GM18870 (cell line): ENCODE data around the gene POTEJ.
"Not testable (repeated sequence)": the region's sequence is repeated elsewhere in the genome, so short reads cannot be mapped to it uniquely, and the experiment has no call there.

Experiments
- ATAC-seq: cut with Tn5 transposase; IDR thresholded peaks from one replicate; pipeline ENCODE4 v1.9.1; 2021; ENCODE audit warnings: moderate library complexity; ENCODE audit not compliant: unreplicated experiment

POTEJ gene

GRCh38 chr2:130611140-130611539, at the start of gene POTEJ:
POTEJ (plus strand) TSS chr2:130611440; CDS start chr2:130611533, 93 bp downstream.
- ATAC-seq, result not testable (repeated sequence)

GRCh38 chr2:130566165-130566564, 45.1 kb upstream of the POTEJ start:
- not testable (repeated sequence) for ATAC-seq

- ATAC-seq, result not testable (repeated sequence)
Measured at GRCh38 chr2:130571929-130572328, 39.3 kb upstream of the POTEJ start.

- not testable (repeated sequence) for ATAC-seq
Measured at GRCh38 chr2:130574230-130574629, 37.0 kb upstream of the POTEJ start.

- ATAC-seq, result not testable (repeated sequence)
Measured at GRCh38 chr2:130576209-130576784, 34.9 kb upstream of the POTEJ start.

GRCh38 chr2:130577559-130577958, 33.7 kb upstream of the POTEJ start:
- ATAC-seq, result not testable (repeated sequence)

- ATAC-seq, result not testable (repeated sequence)
Measured at GRCh38 chr2:130579121-130579520, 32.1 kb upstream of the POTEJ start.

- ATAC-seq, result not testable (repeated sequence)
Measured at GRCh38 chr2:130581491-130581890, 29.7 kb upstream of the POTEJ start.

GRCh38 chr2:130582970-130583369, 28.3 kb upstream of the POTEJ start:
- ATAC-seq, result not testable (repeated sequence)

GRCh38 chr2:130583582-130583981, 27.7 kb upstream of the POTEJ start:
- ATAC-seq, result not testable (repeated sequence)

GRCh38 chr2:130584726-130585125, 26.5 kb upstream of the POTEJ start:
- not testable (repeated sequence) for ATAC-seq

- peak; percentile 86 for ATAC-seq
Measured at GRCh38 chr2:130588688-130589458, 22.4 kb upstream of the POTEJ start.

GRCh38 chr2:130590170-130590841, 20.9 kb upstream of the POTEJ start:
- not testable (repeated sequence) for ATAC-seq

GRCh38 chr2:130590842-130591359, 20.3 kb upstream of the POTEJ start:
- not testable (repeated sequence) for ATAC-seq

GRCh38 chr2:130592791-130593414, 18.3 kb upstream of the POTEJ start:
- not testable (repeated sequence) for ATAC-seq

- not testable (repeated sequence) for ATAC-seq
Measured at GRCh38 chr2:130594011-130594410, 17.2 kb upstream of the POTEJ start.

GRCh38 chr2:130596757-130597156, 14.5 kb upstream of the POTEJ start:
- not testable (repeated sequence) for ATAC-seq

- ATAC-seq, result not testable (repeated sequence)
Measured at GRCh38 chr2:130597994-130598393, 13.2 kb upstream of the POTEJ start.

GRCh38 chr2:130598463-130598862, 12.8 kb upstream of the POTEJ start:
- ATAC-seq, result not testable (repeated sequence)

- not testable (repeated sequence) for ATAC-seq
Measured at GRCh38 chr2:130599393-130599792, 11.8 kb upstream of the POTEJ start, which contains the start of gene CFC1. CFC1 (minus strand) TSS chr2:130599575; CDS start chr2:130599287, 288 bp downstream.

- not testable (repeated sequence) for ATAC-seq
Measured at GRCh38 chr2:130599926-130600325, 11.3 kb upstream of the POTEJ start.
